Measurements from ENCODE around the gene LRMDA. TPM values are rescaled to one million over a fixed set of nuclear protein-coding genes. Genes with fewer than 3 reads are reported as not detected.

Gene LRMDA
- total and polyA plus RNA-seq, 2 of the 13 experiments (the other 11 are each of a cell fraction or from before 2014, with no cell fraction given): 13.4 to 22.0 TPM

- TF ChIP-seq FOSL2 (CRISPR knock-in tag; IDR thresholded peaks at IDR 0.05) (peak; percentile 88), ZNF710 (CRISPR knock-in tag; IDR thresholded peaks at IDR 0.05; ENCODE audit: borderline replicate concordance) (no peak), NCOA5 (CRISPR knock-in tag; IDR thresholded peaks at IDR 0.05) (no peak), ZNF432 (CRISPR knock-in tag; IDR thresholded peaks at IDR 0.05; ENCODE audit: borderline replicate concordance) (no peak), ZUFSP (CRISPR knock-in tag; IDR thresholded peaks at IDR 0.05; ENCODE audit: borderline replicate concordance) (no peak), DBP (CRISPR knock-in tag; IDR thresholded peaks at IDR 0.05; ENCODE audit: not compliant biosample characterization) (no peak), GATAD1 (CRISPR knock-in tag; IDR thresholded peaks at IDR 0.05) (no peak), CENPBD1 (CRISPR knock-in tag; IDR thresholded peaks at IDR 0.05; ENCODE audit: borderline replicate concordance, low read depth) (no peak), PRMT3 (CRISPR knock-in tag; IDR thresholded peaks at IDR 0.05; ENCODE audit: borderline replicate concordance, low read depth) (no peak), MATR3 (CRISPR knock-in tag; IDR thresholded peaks at IDR 0.05) (no peak), SYNCRIP (IDR thresholded peaks at IDR 0.05; ENCODE audit: insufficient read depth, low read depth, low read length) (no peak), AGO2 (optimal IDR thresholded peaks at IDR 0.05; ENCODE audit: low read depth, low read length) (no peak), WIZ (CRISPR knock-in tag; IDR thresholded peaks at IDR 0.05) (peak; percentile 86; the same call in 1 of the 2 replicates), SIX1 (CRISPR knock-in tag; IDR thresholded peaks at IDR 0.05; ENCODE audit: borderline replicate concordance) (no peak), ZNF713 (CRISPR knock-in tag; IDR thresholded peaks at IDR 0.05) (no peak), TEAD3 (CRISPR knock-in tag; optimal IDR thresholded peaks at IDR 0.05; ENCODE audit: borderline replicate concordance) (peak; percentile 73), ZNF343 (CRISPR knock-in tag; IDR thresholded peaks at IDR 0.05) (no peak), ZNF615 (CRISPR knock-in tag; IDR thresholded peaks at IDR 0.05; ENCODE audit: borderline replicate concordance) (no peak), MNT (IDR thresholded peaks at IDR 0.05) (no peak)
- TF ChIP-seq, protein P1, sequence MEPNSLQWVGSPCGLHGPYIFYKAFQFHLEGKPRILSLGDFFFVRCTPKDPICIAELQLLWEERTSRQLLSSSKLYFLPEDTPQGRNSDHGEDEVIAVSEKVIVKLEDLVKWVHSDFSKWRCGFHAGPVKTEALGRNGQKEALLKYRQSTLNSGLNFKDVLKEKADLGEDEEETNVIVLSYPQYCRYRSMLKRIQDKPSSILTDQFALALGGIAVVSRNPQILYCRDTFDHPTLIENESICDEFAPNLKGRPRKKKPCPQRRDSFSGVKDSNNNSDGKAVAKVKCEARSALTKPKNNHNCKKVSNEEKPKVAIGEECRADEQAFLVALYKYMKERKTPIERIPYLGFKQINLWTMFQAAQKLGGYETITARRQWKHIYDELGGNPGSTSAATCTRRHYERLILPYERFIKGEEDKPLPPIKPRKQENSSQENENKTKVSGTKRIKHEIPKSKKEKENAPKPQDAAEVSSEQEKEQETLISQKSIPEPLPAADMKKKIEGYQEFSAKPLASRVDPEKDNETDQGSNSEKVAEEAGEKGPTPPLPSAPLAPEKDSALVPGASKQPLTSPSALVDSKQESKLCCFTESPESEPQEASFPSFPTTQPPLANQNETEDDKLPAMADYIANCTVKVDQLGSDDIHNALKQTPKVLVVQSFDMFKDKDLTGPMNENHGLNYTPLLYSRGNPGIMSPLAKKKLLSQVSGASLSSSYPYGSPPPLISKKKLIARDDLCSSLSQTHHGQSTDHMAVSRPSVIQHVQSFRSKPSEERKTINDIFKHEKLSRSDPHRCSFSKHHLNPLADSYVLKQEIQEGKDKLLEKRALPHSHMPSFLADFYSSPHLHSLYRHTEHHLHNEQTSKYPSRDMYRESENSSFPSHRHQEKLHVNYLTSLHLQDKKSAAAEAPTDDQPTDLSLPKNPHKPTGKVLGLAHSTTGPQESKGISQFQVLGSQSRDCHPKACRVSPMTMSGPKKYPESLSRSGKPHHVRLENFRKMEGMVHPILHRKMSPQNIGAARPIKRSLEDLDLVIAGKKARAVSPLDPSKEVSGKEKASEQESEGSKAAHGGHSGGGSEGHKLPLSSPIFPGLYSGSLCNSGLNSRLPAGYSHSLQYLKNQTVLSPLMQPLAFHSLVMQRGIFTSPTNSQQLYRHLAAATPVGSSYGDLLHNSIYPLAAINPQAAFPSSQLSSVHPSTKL (CRISPR knock-in tag; IDR thresholded peaks at IDR 0.05): peak; percentile 96
Observed at GRCh38 chr10:75755528-75755927, 324.1 kb downstream of the LRMDA start (continued).

All from HepG2 (cell line).